Epidermal melanocyte (primary cell): ENCODE data around the gene CACNA1B.
A peak's percentile ranks its signal among the peaks of the same experiment; 100 is the strongest.
"Not testable (repeated sequence)": the region's sequence is repeated elsewhere in the genome, so short reads cannot be mapped to it uniquely, and the experiment has no call there.

ENCODE experiments used
- DNase-seq: peaks from one replicate; pipeline ENCODE4 v3.0.0; 2011; ENCODE audit warnings: low spot score; ENCODE audit not compliant: insufficient read length

Gene CACNA1B

GRCh38 chr9:138097501-138097991 lies 220.0 kb downstream of the CACNA1B start:
- no peak for DNase-seq

DNA sequence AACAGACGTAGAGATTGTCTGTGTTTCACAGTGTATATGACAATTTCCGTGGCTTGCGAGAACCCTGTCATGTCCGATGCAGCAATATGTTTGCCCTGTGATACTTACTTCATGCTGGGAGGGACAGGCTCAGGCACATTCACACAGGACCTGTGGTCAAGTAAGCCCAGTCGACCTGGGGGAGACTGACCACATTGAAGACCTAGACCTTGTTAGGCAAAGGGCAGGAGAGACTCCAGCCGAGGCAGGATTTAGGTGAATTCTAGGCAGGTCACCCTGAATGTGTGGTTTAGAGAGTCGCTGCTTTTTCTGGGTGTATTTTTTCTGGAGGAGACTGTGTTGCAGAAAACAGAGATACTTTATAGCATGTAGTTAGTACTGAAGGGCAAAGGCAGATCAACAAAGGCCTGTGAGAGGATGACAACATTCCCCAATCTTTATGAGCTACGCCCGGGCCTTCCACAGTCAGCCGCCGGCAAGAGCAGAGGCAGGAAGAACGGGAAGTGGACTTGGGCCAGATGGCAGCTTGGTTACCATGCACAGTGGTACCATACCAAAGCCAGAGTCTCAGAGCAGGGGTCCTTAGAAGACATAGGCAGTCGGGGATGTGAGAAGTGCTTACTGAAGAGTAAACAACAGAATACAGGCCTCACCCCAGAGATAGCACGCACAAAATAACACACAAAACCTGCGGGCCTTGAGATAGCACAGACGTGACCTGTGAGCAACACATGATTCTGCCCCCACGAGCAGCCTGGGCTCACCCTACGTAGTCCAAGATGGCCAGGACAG lies 220.7 kb downstream of the CACNA1B start:
- DNase-seq: no peak

DNA sequence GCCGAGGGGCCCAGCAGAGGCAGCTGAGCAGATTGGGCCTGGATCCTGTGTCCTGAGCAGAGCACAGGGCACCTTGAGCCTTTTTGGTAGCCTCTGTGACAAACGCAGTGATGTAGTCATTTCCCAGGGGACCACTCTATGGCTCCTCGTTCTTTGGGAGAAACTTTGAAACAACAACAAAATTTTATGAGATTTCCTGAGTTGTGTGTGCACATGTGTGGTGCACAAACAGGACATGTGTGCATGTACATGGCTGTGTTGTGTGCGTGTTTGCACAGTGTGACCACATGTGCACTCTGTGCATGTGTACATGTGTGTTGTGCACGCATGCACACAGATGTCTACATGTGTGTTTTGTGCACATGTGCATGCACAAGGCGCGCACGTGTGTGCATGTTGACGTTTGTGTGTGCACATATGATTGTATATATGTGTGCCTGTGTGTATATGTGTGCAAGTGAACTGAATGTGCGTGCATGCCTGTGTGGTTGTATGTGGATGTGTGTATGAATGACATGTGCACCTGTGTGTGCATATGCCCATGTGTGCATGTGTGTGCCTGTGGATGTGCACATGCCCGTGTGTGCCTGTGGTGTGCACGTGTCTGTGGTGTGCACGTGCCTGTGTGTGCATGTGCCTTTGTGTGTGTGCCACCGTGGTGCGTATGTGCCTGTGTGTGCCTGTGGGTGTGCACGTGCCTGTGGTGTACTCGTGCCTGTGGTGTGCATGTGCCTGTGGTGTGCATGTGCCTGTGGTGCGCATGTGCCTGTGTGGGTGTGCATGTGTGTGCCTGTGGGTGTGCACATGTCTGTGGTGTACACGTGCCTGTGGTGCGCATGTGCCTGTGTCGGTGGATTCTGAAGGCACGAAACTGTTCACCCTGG lies 221.6 kb downstream of the CACNA1B start:
- DNase-seq: peak; percentile 10

DNA sequence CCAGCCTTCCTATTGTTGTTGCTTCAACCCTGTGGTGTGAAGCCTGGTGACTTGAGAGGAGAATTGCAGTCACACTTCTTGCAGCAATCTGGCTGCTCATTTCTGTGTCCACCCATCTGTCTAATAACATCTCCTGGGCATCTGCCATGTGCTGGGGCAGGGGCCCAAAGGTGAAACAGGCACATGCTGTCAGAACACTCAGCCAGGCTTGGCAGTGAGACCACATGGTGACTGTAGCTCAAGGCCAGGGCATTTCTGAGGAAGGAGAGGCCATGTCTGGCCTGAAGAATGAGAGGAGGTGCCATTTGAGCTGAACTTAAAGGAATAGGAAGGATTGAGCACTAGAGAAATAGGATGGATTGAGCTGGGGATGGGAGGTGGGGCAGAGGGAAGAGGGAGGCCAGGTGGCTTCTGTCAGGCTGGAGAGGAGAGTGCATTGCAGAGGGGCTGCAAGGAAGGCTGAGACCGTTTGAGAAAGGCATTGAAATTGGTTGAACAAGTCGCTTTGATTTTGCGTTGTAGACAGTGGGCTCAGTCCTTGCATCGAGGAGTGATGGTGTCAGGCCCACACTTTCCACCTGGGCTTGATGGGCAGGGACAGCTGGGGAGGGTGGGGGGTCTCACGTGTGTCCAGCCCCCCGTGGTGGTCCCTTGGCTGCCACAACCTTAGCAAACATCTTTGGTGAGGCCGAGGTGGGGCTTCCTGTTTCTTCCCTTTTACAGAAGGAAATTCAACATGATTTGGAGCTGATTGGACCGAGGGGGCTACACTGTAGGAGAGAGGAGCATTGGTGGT lies 222.4 kb downstream of the CACNA1B start:
- DNase-seq: peak; percentile 13

DNA sequence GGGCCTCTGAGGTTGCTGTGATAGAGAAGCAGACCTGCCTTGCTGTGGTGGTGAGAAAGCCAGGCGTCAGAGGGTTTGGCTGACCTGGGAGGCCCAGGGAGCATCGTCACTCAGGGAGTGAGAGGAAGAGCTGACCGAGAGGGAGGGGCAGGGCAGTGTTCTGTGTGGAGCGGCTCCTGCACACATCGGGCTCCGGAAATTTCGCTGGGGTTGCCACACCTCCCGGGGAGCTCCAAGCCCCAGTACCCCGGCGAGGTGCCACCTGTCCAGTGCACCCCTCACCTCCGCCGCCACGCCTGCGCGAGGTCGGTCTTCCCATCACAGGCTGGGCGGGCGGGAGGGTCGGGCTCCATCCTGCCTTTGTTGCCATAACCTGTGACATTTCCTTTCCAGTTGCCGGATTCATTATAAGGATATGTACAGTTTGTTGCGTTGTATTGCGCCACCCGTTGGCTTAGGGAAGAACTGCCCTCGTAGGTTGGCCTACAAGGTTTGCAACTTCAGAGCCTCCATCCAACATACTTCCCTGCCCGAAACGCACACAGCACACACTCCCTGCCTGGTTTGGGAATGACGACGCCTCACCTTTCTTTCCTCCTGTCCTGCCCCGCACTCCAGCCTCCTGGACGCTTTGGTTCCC lies 223.2 kb downstream of the CACNA1B start:
- DNase-seq: peak; percentile 4

DNA sequence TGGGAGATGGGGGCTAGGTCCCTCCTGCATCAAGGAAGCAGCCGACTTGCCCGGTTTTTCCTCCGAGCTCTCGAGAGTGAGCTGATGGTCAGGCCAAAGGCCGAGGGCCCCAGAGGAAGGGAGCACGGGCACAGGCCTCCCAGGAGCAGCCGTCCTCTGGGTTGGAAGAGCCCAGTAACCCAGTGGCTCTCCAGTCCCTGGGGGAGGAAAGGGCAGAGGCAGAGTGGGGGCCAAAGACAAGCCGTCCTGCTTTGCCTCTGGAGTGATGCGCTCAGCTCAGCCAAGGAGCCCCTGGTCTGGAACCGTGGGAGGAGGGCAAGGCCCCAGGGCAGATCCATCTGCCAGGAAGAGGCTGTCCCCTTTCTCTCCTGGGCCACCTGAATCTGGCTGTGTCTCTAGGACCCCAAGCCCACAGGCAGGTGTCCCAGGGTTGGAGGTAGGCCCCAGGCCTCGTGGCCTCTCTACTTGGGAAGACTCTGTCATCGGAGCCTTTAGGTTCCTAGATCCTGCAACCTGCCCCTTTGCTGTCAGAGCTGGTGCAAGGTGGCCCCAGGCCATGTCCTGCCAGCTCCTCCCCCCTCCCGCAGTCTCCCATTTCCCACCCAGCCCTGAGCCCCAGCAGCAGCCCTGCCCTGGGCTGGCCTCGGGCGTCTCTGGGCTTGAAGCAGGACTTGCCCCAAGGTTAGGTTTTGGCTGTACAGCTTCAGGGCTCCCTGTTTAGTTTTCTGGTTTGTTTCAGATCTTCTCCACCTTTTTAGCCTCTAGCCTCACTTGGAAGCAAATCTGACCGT lies 224.1 kb downstream of the CACNA1B start:
- DNase-seq: no peak

- peak; percentile 5 for DNase-seq
Measured at GRCh38 chr9:138102246-138103051, 224.9 kb downstream of the CACNA1B start.

DNA sequence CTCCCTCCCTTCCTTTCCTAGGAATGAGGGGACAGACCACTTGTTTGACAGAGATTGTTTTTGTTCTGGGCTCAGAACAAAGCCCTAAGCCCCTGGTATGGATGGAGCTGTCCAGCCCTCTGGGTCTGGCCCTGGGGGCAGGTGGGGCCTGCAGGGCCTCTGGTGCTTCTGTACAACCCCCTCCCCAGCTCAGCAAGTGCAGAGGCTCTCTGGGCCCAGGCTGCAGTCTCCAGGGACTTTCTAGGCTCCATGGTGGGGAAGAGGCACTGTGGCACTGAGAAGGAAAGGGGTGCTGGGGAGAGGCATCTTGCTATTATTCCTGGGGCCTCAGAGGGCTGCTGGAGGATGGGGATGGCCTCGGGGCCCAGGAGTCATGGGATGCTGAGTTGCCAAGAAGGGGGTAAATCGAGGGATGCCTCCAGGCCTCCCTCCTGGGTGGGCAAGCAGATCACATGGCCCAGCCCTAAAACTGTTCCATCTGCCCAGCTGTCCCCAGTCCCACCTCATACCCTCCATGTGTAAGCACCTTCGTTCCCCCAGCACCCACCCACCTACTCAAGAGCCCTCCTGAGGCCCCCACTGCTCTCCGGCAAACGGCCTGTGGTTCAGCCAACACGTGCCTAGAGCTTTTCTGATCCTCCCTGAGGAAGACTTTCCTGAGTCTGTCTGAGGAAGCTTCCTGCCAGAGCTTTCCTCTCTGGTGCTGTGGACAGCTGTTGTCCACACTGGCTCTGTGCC lies 225.7 kb downstream of the CACNA1B start:
- peak; percentile 1 for DNase-seq

- DNase-seq: peak; percentile 10
Measured at GRCh38 chr9:138103849-138104206, 226.2 kb downstream of the CACNA1B start.

GRCh38 chr9:138104251-138105122 lies 226.9 kb downstream of the CACNA1B start:
- DNase-seq: peak; percentile 10

DNA sequence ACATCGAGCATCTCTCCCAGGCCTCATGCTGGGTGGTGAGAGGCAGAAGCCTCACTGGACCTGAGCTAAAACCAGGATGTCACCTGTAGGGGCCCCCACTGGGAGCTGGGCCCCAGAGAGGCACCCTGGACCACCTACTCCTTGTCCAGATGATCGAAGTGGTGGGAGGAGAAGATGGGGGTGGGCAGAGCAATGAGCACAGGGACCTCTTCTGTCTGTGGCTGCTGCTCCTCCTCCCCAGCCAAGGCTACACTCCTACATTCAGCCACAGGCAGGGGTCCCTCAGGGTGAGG lies 227.5 kb downstream of the CACNA1B start:
- DNase-seq: no peak

GRCh38 chr9:138105561-138106505 lies 228.3 kb downstream of the CACNA1B start:
- DNase-seq: peak; percentile 7

- DNase-seq: not testable (repeated sequence)
Measured at GRCh38 chr9:138107039-138107438, 229.5 kb downstream of the CACNA1B start.

DNA sequence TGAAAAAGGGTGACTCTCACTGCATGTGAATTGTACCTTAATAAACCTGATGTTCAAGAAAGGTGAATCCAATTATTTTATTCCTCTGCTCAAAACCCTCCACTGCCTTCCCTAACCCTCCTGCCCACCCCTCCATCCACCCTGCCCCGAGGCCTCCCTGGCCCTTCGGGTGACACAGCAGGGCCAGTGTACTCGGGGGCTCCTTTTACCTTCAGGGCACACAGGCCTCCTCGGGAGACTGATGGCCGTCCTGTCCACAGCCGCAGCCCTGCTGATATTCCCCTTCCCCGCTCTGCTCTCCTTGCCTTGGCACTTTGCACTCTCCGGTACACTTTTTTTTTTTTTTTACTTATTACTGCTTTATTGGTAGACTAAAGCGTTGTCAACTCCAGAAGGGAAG lies 234.0 kb downstream of the CACNA1B start:
- peak; percentile 15 for DNase-seq

DNA sequence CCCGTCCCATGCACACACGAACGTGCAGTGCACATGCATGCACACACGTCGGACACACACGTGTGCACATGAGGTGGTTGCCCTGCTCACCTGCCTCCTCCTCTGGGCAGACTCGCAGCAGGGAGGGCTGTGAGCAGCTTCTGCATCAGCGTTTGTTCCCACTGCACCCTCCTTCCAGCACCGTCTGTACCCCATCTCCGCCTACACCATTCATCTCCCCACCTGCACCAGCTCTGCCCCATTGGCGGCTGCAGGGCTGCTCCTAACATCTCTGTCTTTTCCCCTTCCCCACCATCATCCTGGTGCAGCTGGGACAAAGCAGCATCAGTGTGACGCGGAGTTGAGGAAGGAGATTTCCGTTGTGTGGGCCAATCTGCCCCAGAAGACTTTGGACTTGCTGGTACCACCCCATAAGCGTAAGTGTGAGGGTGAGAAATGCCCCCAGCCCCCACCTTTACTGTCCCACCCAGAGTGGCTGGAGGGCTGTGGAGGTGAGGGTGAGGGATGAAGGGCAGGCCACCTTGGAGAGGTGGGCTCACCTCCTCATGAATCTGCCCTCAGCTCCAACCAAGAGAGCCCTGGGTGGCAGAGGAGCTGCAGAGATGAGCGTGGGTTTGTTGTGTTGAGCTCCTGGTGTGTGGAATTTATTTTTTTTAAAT lies 234.6 kb downstream of the CACNA1B start:
- peak; percentile 11 for DNase-seq
